Left renal pelvis (tissue), 4 donors: ENCODE data around the gene SPG7. TPM values are rescaled to one million over a fixed set of nuclear protein-coding genes. Genes with fewer than 3 reads are reported as not detected.

Experiments used
- DNase-seq, 4 donors: peaks; one replicate each; pipeline ENCODE4 v3.0.0-alpha.2; 2013; ENCODE audit warnings: low read depth in 4 of 4, low spot score in 3 of 4
- polyA plus RNA-seq, 4 donors: library from polyadenylated mRNA; unstranded; fragments of 120-200 nt; gene quantifications; one replicate each; pipeline ENCODE4 v1.2.1, GENCODE V29; 2013; ENCODE audit not compliant: insufficient read length in 4 of 4

The SPG7 gene
- polyA plus RNA-seq, 4 donors: 77.2 to 134 (median 90.2) TPM

DNA sequence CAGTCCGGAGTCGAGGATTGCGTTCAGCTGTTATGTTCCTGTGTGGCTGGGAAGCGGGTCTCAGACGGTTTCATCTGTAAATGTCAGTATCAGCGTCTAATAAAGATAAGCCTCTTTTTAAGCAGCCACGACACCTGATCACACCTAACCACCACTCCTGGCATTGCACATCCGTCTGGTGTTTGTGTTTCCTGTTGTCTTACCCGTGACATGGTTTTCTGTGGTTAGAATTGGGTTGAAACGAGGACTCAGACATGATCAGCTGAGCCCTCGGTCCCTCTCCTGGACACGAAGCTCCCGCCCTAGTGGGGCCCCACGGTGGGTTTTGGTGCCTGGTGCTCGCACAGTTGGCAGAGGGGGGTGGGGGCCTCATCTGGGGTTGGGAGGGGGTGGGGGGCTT is 85.6 kb downstream of the SPG7 start:
- DNase-seq: no peak

DNA sequence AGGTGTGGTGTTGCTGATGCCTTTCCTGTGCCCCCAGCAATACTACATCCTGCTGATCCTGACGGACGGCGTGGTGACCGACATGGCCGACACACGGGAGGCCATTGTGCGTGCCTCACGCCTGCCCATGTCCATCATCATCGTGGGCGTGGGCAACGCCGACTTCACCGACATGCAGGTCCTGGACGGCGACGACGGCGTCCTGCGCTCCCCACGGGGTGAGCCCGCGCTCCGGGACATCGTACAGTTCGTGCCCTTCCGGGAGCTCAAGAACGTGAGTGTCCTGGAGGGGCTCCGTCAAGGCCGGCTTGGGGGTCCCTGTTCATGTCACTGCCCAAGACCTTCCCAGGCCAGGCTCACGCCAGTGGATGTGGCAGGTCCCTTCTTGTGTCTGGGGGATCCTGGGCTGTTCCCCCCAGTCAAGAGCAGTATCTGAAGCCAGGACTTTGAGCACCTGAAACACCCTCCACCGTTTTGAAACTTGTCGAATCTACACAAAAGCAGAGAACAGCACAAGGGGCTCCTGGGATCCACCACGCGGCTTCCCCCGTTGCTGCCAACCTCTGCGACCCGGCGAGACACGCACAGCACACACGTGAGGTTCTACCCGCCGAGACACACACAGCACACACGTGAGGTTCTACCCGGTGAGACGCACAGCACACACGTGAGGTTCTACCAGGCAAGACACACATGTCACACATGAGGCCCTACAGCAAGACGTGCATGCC is 87.3 kb downstream of the SPG7 start:
- no peak for DNase-seq

GRCh38 chr16:89596061-89596689 is 88.0 kb downstream of the SPG7 start:
- no peak for DNase-seq

- DNase-seq: no peak
These were observed 88.9 kb downstream of the SPG7 start for GRCh38 chr16:89596957-89597649.

DNA sequence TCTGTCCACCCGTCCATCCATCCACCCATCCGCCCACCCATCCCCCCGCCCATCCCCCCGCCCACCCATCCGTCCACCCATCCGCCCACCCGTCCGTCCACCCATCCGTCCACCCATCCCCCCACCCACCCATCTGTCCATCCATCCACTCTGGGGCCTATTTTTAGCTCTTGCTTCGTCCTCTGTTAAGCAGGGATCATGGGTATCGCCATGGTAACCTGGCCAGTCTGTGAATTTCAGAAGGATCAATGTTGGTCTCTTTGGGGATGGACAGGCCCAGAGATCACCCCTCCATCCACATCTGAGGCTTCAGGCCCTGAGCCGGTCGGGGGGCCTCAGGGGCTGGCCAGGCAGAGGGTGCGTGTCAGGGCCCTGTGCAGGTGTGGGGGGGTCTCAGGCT is 90.0 kb downstream of the SPG7 start:
- no peak for DNase-seq

GRCh38 chr16:89599451-89599858 is 91.3 kb downstream of the SPG7 start:
- DNase-seq: no peak

DNA sequence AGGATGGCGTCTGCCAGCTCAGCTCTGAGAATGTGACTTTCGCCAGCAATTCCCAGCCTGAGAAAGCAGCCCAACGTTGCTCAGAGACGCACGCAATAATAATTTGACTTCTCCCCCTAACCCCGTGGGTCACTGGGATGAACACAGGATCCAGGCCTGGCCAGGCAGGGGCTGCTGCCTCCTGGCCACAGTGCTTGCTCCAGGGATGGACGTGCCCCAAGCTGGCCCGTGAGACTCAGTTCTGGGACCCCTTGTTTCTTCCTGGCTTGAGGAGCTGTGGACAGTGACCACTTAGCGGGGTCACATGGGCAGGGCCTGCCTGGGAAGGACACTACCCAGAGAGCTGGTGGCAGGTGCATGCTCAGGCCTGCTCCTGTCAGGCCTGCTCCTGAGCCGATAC is 91.7 kb downstream of the SPG7 start:
- DNase-seq: no peak

- DNase-seq: no peak
These were observed 92.2 kb downstream of the SPG7 start for GRCh38 chr16:89600427-89600826.

DNA sequence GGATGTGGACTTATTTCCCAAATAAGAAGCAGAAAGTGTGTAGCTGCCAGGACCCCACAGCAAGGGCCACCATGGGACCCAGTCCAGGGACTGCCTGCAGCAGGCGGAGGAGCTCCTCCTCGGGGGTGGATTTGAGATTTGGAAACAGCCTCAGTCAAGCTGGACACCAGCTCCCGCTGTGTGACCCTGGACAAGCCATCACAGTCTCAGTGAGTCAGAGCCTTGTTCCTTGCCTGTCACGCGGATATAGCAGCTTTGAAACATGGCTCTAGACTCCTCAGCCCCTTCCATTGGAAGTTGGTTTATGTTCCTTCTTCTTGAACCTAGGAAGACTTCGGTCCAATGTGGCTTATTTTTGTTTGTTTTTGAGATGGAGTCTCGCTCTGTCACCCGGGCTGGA is 92.8 kb downstream of the SPG7 start:
- DNase-seq: no peak

GRCh38 chr16:89601906-89602272 is 93.7 kb downstream of the SPG7 start:
- DNase-seq: no peak

GRCh38 chr16:89602273-89602951 is 94.2 kb downstream of the SPG7 start:
- peak; percentile 71 to 89 (median 76) for DNase-seq

DNA sequence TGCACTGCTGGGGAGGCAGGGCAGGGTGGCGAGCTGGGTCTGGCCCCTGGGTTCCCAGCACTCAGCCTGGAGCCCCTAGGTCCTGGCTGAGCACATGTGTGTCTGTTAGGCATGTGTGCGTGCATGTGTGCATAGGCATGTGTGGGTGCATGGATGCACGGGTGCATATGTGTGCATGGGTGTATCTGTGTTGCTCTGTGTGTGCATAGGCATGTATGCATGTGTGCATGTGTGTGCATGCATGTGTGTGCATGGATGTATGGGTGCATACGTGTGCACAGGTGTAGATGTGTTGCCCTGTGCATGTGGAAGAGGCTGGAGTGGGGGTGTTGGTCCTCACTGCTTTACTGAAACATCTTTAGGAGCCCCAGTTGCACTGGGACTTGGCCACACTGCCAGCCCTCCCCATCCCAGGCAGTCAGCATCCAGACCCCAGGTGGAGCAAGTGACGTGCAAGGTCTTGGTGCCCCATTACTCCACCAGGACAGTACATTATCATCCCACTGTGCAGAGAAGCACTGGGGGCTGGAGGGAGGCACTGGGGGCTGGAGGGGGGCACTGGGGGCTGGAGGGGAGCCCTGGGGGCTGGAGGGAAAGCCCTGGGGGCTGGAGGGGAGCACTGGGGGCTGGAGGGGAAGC is 94.9 kb downstream of the SPG7 start:
- no peak for DNase-seq

- DNase-seq: no peak
These were observed 96.6 kb downstream of the SPG7 start for GRCh38 chr16:89604764-89605163.

GRCh38 chr16:89605186-89605970 is 97.2 kb downstream of the SPG7 start:
- no peak for DNase-seq

- DNase-seq: no peak
These were observed 97.8 kb downstream of the SPG7 start for GRCh38 chr16:89606006-89606405.

Other genes starting within 250 kb of the SPG7 start
- gene ANKRD11, start 17.8 kb upstream of the SPG7 start, polyA plus RNA-seq: 100 to 1,000 TPM in 1 of 4 donors, 10 to 100 TPM in 3; 82.9 to 111 (median 91.2) TPM
- gene RPL13, start 52.3 kb downstream of the SPG7 start, polyA plus RNA-seq: 1,000 to 10,000 TPM; 1,612 to 2,647 (median 1,789) TPM
- gene CPNE7, start 67.4 kb downstream of the SPG7 start, polyA plus RNA-seq: 10 to 100 TPM in 1 of 4 donors, 1 to 10 TPM in 3; 2.9 to 11.5 (median 3.9) TPM
- gene DPEP1, start 105.2 kb downstream of the SPG7 start, polyA plus RNA-seq: 10 to 100 TPM in 3 of 4 donors, 1 to 10 TPM in 1; 3.8 to 51.1 (median 27.2) TPM
- gene CHMP1A, start 149.3 kb downstream of the SPG7 start, polyA plus RNA-seq: 10 to 100 TPM; 57.1 to 76.8 (median 64.8) TPM
- 10 to 100 TPM in 3 of 4 donors, 1 to 10 TPM in 1; 7.6 to 16.4 (median 15.2) TPM for gene SPATA33, start 149.4 kb downstream of the SPG7 start, polyA plus RNA-seq
- gene CDK10, start 178.3 kb downstream of the SPG7 start, polyA plus RNA-seq: 100 to 1,000 TPM in 2 of 4 donors, 10 to 100 TPM in 2; 71.0 to 160 (median 89.9) TPM
- gene SPATA2L, start 193.3 kb downstream of the SPG7 start, polyA plus RNA-seq: 1 to 10 TPM; 2.8 to 8.1 (median 5.4) TPM
- gene VPS9D1, start 212.5 kb downstream of the SPG7 start, polyA plus RNA-seq: 10 to 100 TPM; 10.8 to 17.3 (median 12.2) TPM
- gene ZNF276, start 213.1 kb downstream of the SPG7 start, polyA plus RNA-seq: 10 to 100 TPM; 23.6 to 35.4 (median 30.4) TPM